GM18870 (cell line): ENCODE results near the gene DRG1.
"Not testable (repeated sequence)": the region's sequence is repeated elsewhere in the genome, so short reads cannot be mapped to it uniquely, and the experiment has no call there.

Experiments
- ATAC-seq: cut with Tn5 transposase; IDR thresholded peaks from one replicate; pipeline ENCODE4 v1.9.1; 2021; ENCODE audit warnings: moderate library complexity; ENCODE audit not compliant: unreplicated experiment

DRG1 gene

DNA sequence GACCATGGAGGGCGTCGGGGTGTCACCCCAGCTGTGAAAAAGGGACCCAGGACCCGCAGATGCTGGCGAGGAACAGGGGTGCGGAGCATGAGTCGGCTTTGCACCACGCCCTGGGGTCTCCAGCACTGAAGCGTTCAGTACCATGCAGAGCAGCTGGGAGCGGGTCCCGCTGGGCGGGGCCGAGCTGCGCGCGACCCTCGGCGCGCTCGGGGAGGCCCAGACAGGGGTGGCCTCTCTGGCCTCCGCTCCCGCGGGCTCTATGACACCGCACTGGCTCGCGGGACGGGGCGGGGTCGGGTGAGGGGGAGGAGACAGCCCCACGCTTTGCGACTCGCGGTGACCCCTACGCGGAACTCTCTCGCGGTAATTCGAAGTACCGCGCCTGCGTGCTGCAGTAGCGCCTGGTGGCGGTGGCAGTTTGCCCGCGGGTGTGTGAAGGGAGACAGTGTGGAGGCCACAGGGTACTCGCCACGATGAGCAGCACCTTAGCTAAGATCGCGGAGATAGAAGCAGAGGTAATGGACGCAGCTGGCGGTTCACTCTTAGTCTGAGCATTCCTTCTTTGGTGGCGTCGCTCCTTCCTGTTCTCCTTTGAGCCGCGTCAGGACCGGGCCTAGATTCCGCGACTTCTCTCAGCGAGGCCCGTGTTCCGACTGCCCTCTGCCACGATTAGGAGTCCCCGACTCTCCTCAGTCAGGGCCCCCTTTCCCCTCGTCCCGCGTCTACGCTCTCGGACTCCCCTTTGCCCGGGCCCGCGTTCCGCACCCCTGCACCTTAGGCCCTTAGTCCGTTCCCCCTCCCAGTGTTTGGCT lies at the start of gene DRG1:
DRG1 (plus strand) TSS at position 394 of the 812 bp plus-strand sequence; CDS start at position 474, 80 bp downstream.
- peak; percentile 81 for ATAC-seq

DNA sequence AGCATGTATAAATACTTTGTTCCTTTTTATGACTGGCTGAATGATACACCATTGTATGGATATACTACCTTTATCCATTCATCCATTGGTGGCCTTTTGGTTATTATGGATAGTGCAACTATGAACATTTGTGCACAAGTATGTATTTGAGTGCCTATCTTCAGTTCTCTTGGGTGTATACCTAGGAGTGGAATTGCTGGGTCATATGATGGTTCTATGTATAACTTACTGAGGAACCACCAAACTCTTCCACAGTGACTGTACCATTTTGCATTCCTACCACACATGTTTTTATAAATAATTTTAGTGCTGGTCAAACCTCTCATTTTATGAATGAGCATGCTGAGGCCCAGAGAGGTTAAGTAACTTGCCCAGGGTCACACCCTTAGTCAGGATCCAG lies 49.4 kb upstream of the DRG1 start:
- no peak for ATAC-seq

DNA sequence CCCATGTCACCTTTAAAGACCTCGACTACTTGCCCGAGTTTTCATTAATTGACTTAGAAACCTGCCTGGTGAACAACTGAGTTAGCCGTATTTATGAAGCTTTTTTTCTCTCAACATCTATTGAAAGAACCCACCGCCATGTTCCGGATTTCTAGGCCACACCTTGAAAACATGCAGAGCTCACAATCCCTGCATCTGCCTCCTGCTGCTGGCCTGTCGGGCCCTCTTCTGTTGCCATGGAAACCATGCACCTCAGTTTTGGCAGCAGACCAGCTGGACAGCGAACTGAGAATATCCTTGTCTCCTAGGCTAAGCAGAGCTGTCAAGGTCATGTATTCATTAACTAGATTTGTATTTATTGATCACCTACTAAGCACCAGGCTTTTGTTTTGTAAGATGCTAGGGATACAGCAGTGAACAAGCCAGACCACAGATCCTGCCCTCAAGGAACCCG lies 49.0 kb upstream of the DRG1 start:
- no peak for ATAC-seq

DNA sequence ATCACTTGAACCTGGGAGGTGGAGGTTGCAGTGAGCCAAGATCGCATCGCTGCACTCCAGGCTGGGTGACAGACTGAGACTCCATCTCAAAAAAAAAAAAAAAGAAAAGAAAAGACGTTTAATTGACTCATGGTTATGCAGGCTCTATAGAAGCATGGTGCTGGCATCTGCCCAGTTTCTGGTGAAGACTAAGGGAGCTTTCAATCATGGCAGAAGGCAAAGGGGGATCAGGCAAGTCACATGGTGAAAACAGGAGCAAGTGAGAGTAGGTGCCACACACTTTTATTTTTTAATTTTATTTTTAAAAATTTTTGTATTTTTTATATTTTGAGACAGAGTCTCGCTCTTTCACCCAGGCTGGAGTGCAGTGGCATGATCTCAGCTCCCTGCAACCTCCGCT lies 44.9 kb upstream of the DRG1 start:
- no peak for ATAC-seq

DNA sequence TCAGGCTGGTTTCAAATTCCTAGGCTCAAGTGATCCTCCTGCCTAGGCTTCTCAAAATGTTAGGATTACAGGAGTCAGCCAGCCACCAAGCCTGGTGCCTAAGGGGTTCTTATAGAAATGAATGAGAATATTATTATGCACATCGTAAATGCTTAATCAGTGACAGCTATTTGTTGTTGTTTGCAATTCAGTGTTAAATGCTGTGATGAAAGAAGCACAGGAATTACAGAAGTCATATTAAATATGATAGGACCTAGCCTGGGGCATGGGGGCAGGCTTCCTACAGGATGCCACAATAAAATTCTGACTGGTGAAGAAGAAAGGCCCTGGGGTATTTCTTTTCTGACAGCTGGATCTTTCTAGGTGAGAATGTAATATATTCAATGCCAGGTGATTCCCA lies 39.4 kb upstream of the DRG1 start:
- ATAC-seq, result no peak

DNA sequence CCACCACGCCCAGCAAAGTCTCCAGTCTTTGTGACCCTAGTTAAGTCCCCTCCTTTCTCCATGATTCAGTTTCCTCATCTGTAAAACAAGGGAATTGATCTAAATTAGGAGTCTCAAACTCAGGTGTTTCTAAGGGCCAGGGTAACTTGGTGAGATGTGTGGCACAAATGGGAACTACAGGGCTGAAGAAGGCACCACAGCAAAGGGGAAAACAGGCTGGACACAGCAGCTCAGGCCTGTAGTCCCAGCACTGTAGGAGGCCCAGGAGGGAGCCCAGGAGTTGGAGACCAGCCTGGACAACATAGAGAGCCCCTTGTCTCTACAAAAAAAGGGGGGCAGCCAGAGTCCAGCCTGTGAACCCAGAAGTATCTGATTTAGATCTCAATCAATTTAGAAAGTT lies 37.7 kb upstream of the DRG1 start:
- no peak for ATAC-seq

DNA sequence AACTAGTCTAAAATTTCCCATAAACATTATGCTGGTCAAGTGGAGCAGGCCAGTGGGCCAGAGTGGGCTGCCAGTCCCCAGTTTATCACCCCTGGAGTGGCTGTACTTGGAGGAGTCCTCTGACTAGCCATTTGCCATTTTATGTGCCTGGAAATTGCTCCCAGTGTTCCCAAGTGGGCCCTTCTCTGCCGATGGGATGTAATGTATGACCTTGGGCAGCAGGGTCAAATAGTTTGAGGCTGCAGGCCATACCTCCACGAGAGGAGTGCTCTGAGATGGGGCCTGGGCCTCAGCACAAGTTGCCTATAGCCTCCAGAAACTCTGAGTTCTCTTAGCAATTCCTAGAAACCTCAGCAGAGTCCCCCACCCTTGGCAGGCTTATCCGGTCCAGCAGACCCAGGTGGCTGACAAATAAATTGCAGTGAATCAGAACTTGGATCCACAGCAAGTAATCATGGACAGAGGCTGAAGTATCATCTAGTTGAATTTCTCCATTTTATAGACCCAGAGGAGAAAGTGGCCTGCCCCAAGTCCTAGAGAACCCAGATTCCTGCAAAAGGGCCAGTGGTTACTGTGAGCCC lies 35.4 kb upstream of the DRG1 start:
- ATAC-seq, result no peak

GRCh38 chr22:31367426-31367825 lies 32.0 kb upstream of the DRG1 start:
- ATAC-seq, result no peak

- ATAC-seq, result no peak
Measured at GRCh38 chr22:31377612-31378011, 21.8 kb upstream of the DRG1 start.

DNA sequence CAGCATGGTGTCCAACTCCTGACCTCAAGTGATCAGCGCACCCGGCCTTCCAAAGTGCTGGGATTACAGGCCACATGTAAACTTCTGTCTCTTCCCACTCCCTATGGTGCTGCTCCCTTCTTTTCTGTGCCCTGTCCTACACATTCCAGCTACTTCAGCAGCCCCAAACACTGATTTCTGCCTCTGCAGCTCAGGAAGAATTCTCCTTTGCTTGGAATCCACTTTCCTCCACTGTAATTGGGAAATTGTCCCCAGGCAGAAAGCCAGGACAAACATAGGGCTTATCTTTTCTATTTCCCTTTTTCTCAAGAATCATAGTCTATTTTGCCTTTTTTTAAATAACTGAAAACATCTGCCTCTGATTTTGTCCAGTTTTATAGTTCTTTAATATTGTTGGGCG lies 21.3 kb upstream of the DRG1 start:
- no peak for ATAC-seq

DNA sequence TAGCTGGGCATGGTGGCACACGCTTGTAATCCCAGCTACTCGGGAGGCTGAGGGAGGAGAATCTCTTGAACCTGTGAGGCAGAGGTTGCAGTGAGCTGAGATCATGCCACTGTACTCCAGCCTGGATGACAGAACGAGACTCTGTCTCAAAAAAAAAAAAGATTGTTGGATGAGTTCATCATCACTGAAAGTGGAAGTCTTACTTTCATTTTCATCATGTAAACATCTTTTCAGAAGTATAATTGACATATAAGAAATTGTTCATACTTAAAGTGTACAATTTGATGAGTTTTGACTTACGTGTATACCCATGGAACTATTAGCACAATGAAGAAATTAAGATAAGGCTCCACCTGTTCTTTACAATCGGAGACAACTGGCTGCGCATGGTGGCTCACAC lies 20.8 kb upstream of the DRG1 start:
- not testable (repeated sequence) for ATAC-seq

DNA sequence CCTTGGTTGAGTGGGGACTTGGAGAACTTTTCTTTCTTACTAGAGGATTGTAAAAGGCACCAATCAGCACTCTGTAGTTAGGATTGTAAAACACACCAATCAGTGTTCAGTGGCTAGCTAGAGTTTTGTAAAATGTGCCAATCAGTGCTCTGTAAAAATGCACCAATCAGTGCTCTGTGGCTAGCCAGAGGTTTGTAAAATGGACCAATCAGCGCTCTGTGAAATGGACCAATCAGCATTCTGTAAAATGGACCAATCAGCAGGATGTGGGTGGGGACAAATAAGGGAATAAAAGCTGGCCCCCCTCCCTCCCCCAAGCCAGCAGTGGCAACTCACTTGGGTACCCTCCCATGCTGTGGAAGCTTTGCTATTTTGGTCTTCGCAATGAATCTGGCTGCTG lies 5.5 kb upstream of the DRG1 start:
- no peak for ATAC-seq

- no peak for ATAC-seq
Measured at GRCh38 chr22:31394326-31394725, 5.1 kb upstream of the DRG1 start.

DNA sequence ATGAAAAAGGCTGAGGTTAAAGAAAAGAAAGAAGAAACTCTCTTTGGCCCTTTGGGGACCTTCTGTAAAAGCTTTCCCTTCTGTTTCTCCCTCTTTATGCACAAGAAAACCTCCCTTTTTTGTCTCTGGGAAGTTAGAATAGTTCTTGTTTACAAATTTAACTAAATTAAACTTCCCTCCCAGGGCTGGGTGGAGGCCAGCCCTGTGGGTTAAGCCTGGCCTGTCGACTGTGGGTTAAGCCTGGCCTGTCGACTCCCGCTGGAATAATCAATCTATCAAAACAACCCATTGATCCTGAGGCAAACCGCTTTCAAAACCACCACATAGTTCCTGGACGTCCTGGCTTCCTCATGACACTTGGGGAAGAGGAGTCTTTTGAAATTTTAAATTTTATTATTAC lies 1.2 kb upstream of the DRG1 start:
- no peak for ATAC-seq

DNA sequence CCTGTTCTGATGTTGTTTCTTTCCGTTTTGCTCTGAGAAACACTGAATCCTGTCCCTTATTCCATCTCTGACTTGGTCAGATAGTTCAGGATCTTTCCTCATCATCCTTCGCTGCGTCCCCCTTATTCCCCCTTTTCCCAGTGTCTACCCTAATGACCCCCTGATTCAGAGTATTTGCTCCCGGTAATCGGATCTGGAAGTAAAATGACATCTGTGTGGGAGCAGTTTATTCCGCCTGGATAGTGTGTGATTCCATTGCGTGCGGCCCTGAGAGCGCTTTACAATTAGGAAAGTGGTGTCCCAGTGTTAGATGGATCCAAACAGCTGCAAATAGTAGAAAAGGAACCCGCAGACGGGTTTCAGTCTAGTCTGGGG lies 606 bp downstream of the DRG1 start:
- no peak for ATAC-seq

DNA sequence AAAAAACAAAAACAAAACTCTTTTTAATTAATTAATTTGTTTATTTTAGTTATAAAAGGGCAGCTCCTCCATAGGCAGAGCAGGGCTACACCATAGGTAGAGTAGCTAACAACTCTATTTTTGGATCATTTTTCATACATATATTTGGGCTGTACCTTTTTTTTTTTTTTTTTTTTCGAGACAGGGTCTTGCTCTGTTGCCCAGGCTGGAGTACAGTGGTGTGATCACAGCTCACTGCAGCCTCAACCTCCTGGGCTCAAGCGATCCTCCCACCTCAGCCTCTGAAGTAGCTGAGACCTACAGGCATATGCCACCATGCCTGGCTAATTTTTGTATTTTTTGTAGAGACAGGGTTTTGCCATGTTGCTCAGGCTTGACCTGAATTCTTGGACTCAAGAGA lies 2.9 kb downstream of the DRG1 start:
- ATAC-seq, result not testable (repeated sequence)

GRCh38 chr22:31425331-31426050 lies 26.1 kb downstream of the DRG1 start:
- ATAC-seq, result no peak

GRCh38 chr22:31431950-31432349 lies 32.5 kb downstream of the DRG1 start:
- ATAC-seq, result no peak

DNA sequence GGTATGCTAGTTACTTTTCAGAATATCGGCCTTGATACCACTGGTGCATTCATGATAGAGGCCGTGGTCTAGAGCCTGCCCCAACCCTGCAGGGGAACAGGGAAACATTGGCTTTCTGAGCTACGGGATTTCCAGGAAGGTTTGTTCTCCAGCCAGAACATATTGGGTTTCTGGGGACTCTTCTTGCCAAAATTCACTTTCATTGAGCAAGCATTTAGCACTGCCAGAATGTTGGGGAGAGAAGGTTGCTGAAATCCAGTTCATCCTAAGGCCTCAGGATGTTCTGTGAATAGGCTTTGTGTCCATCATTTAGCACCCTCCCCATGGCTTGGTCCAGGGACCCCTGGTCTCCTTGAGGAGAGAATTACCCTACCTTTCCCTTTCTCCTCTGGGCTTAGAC lies 36.7 kb downstream of the DRG1 start:
- no peak for ATAC-seq

GRCh38 chr22:31439808-31440207 lies 40.4 kb downstream of the DRG1 start:
- ATAC-seq, result no peak

- ATAC-seq, result no peak
Measured at GRCh38 chr22:31440681-31441080, 41.3 kb downstream of the DRG1 start.

- ATAC-seq, result no peak
Measured at GRCh38 chr22:31441652-31442051, 42.2 kb downstream of the DRG1 start.
